CD4-positive, alpha-beta T cell (primary cell): ENCODE data around the gene ZNF644. TPM values are rescaled to one million over a fixed set of nuclear protein-coding genes. Genes with fewer than 3 reads are reported as not detected.

ENCODE experiments used
- ATAC-seq: fragments of 200-7000 bp; cut with Tn5 transposase; one replicate; pipeline ENCODE4 v1.10.0; 2022; ENCODE audit warnings: mild to moderate bottlenecking; ENCODE audit not compliant: poor library complexity
- CTCF ChIA-PET: fragments of 350-600 bp; sonication (Branson Sonifier 250); formaldehyde crosslinking; loops from one replicate; lab custom pipeline; 2021; ENCODE audit warnings: antibody characterized with exemption, inconsistent platforms; lab: Charles Lee
- POLR2A ChIA-PET: fragments of 350-600 bp; sonication (Branson Sonifier 250); formaldehyde crosslinking; loops from one replicate; lab custom pipeline; 2021; ENCODE audit warnings: antibody characterized with exemption, inconsistent platforms; lab: Charles Lee
- DNase-seq, 14 experiments: peaks; one replicate each; pipeline ENCODE4 v3.0.0-alpha.2; 2013 to 2020; ENCODE audit warnings: mixed read lengths in 2 of 14
- H3K27ac ChIP-seq, 2 donors: one replicate each; pipeline versions ENCODE4 v1.5.1 to v1.7.0; 2013; ENCODE audit warnings: low read length in 2 of 2, low read depth in 1 of 2, mild to moderate bottlenecking in 1 of 2
- H3K27me3 ChIP-seq, 2 experiments: 1 replicate in 1 of 2; 2 replicates in 1 of 2; pipeline versions ENCODE4 v1.6.1 to v1.7.0; 2013; ENCODE audit warnings: low read length in 2 of 2, control low read depth in 1 of 2, mild to moderate bottlenecking in 1 of 2, moderate library complexity in 1 of 2; ENCODE audit not compliant: insufficient read depth in 2 of 2, control insufficient read depth in 1 of 2
- H3K36me3 ChIP-seq: one replicate; pipeline ENCODE4 v1.6.1; 2013; ENCODE audit warnings: low read length, control low read depth; ENCODE audit not compliant: insufficient read depth
- H3K4me1 ChIP-seq: one replicate; pipeline ENCODE4 v1.6.1; 2013; ENCODE audit warnings: low read length, control low read depth; ENCODE audit not compliant: insufficient read depth
- H3K4me3 ChIP-seq: one replicate; pipeline ENCODE4 v1.5.1; 2013; ENCODE audit warnings: mild to moderate bottlenecking, low read length, moderate library complexity
- H3K9me3 ChIP-seq, 2 experiments: 1 replicate in 1 of 2; 2 replicates in 1 of 2; pipeline versions ENCODE4 v1.6.1 to v1.7.0; 2013; ENCODE audit warnings: low read length in 2 of 2, mild to moderate bottlenecking in 2 of 2, control low read depth in 1 of 2, moderate library complexity in 1 of 2; ENCODE audit not compliant: control insufficient read depth in 1 of 2, insufficient read depth in 1 of 2
- H3K27ac Mint-ChIP-seq: one replicate; pipeline ENCODE4 v1.8.0; 2020; ENCODE audit warnings: mixed read lengths
- H3K27me3 Mint-ChIP-seq: one replicate; pipeline ENCODE4 v1.8.0; 2021; ENCODE audit warnings: mixed read lengths
- H3K36me3 Mint-ChIP-seq: one replicate; pipeline ENCODE4 v1.8.0; 2021; ENCODE audit warnings: low read depth, mixed read lengths
- H3K4me1 Mint-ChIP-seq: one replicate; pipeline ENCODE4 v1.8.0; 2021; ENCODE audit warnings: low read depth, mixed read lengths
- H3K4me3 Mint-ChIP-seq: one replicate; pipeline ENCODE4 v1.8.0; 2020; ENCODE audit warnings: mild to moderate bottlenecking, mixed read lengths
- H3K9me3 Mint-ChIP-seq: one replicate; pipeline ENCODE4 v1.8.0; 2020; ENCODE audit warnings: mixed read lengths
- CTCF ChIP-seq: fragments of 200-600 bp; IDR thresholded peaks from one replicate; pipeline ENCODE4 v1.8.0; 2022; ENCODE audit warnings: antibody characterized with exemption, mild to moderate bottlenecking
- intact Hi-C, 2 experiments: fragments of 100-400 bp; cut with DNase I in 1 of 2; cut with micrococcal nuclease in 1 of 2; formaldehyde crosslinking; loops; one replicate each; pipeline versions ENCODE4 v1.15.1 to v1.9.0; 2023 to 2025; cut with DNase I, micrococcal nuclease
- total RNA-seq, 174 experiments: library from RNA in 2 of 174; stranded (reverse) in 2 of 174; gene quantifications; one replicate each; pipeline ENCODE4 v1.2.3 and lab custom pipeline; 2021 to 2026

ZNF644 gene
- total RNA-seq, 2 experiments from 2014 or later, result 93.3 to 101 TPM

- intact Hi-C loops, result no loop called here
- Mint-ChIP-seq H3K27me3 (peaks cover 22% of the 10 kb centered on the region), H3K9me3 (peaks cover 7% of the 10 kb centered on the region), H3K4me3 (no peak overlapping the region), H3K36me3 (no peaks in the 10 kb centered on the region), H3K4me1 (no peaks in the 10 kb centered on the region), H3K27ac (no peak overlapping the region)
- TF ChIP-seq CTCF, result no peak
- ChIA-PET POLR2A (interaction anchor here (0.7 kb wide), 1 partner anchor 249 kb away, joined by 3 read pairs; no protein-coding TSS in a partner anchor), CTCF (no interaction called here)
- Histone ChIP-seq H3K4me3 (no peak overlapping the region), H3K36me3 (no peaks in the 10 kb centered on the region), H3K4me1 (no peaks in the 10 kb centered on the region), H3K27me3 (peaks cover 0 to 5% of the 10 kb centered on the region in 2 experiments), H3K9me3 (peaks cover 0 to 5% of the 10 kb centered on the region in 2 experiments), H3K27ac (no peak overlapping the region)
- ATAC-seq (no peak), DNase-seq (no peak)
These were observed 15.3 kb upstream of the ZNF644 start for GRCh38 chr1:91036894-91037829.

- Histone ChIP-seq H3K4me1 (no peaks in the 10 kb centered on the region), H3K36me3 (no peaks in the 10 kb centered on the region), H3K27ac (no peak overlapping the region), H3K9me3 (no peaks in the 10 kb centered on the region), H3K4me3 (no peak overlapping the region), H3K27me3 (peaks cover 4 to 9% of the 10 kb centered on the region in 2 experiments)
- no peaks in the 10 kb centered on the region for H3K4me1 Mint-ChIP-seq
- peaks cover 35% of the 10 kb centered on the region for H3K27me3 Mint-ChIP-seq
- H3K9me3 Mint-ChIP-seq, result no peaks in the 10 kb centered on the region
- POLR2A ChIA-PET, result no interaction called here
- intact Hi-C loops, result no loop called here
- H3K36me3 Mint-ChIP-seq, result no peaks in the 10 kb centered on the region
- ATAC-seq, result no peak
- CTCF ChIA-PET, result no interaction called here
- TF ChIP-seq CTCF, result no peak
- no peak overlapping the region for H3K4me3 Mint-ChIP-seq
- no peak for DNase-seq
- H3K27ac Mint-ChIP-seq, result no peak overlapping the region
These were observed 10.5 kb upstream of the ZNF644 start for GRCh38 chr1:91032349-91032748.

GRCh38 chr1:91031081-91031480 lies 9.2 kb upstream of the ZNF644 start:
- TF ChIP-seq CTCF, result no peak
- POLR2A ChIA-PET, result no interaction called here
- H3K27ac ChIP-seq, result no peak overlapping the region

More at GRCh38 chr1:91031081-91031480, 9.2 kb upstream of the ZNF644 start:
- DNase-seq (no peak), ATAC-seq (no peak)
- H3K4me1 ChIP-seq, result no peaks in the 10 kb centered on the region
- Mint-ChIP-seq H3K4me1 (no peaks in the 10 kb centered on the region), H3K27me3 (peaks cover 31% of the 10 kb centered on the region), H3K9me3 (no peaks in the 10 kb centered on the region), H3K27ac (no peak overlapping the region), H3K36me3 (no peaks in the 10 kb centered on the region), H3K4me3 (no peak overlapping the region)
- intact Hi-C loops, result no loop called here
- H3K9me3 ChIP-seq, result no peaks in the 10 kb centered on the region
- H3K4me3 ChIP-seq, result no peak overlapping the region
- H3K36me3 ChIP-seq, result no peaks in the 10 kb centered on the region
- peaks cover 4 to 9% of the 10 kb centered on the region in 2 experiments for H3K27me3 ChIP-seq
- CTCF ChIA-PET, result no interaction called here
